GM10266 (cell line): Measurements from ENCODE around the gene NOTCH1.

Experiments used
- DNase-seq: peaks from one replicate; pipeline ENCODE4 v3.0.0; 2012; ENCODE audit errors: extremely low spot score
- TF ChIP-seq, protein P1 (sequence below): IDR thresholded peaks from 2 replicates; pipeline ENCODE4 v1.5.1; 2012; ENCODE audit warnings: mild to moderate bottlenecking, low read depth; ENCODE audit not compliant: control insufficient read depth, insufficient read depth; ENCODE audit errors: missing control alignments

The NOTCH1 gene

DNA sequence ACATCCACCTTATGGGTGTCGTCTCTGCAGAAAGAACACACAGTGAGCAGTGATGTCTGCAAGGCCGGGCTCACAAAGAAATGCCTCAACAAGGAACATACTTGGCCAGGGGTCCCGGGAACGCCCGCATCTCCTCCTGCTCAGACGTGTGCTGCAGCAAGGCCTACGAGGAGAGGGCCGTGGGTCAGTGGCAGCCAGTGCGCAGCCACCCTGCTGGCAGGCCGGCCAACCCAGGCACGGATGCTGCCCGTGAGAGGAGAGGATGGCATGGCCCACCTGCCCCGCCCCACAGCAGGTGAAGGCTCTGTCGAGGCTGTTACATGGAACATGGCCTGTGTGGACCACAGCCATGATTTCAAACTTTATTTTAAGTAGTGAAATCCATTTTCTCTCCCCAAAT lies 82.3 kb downstream of the NOTCH1 start:
- TF ChIP-seq, protein P1, sequence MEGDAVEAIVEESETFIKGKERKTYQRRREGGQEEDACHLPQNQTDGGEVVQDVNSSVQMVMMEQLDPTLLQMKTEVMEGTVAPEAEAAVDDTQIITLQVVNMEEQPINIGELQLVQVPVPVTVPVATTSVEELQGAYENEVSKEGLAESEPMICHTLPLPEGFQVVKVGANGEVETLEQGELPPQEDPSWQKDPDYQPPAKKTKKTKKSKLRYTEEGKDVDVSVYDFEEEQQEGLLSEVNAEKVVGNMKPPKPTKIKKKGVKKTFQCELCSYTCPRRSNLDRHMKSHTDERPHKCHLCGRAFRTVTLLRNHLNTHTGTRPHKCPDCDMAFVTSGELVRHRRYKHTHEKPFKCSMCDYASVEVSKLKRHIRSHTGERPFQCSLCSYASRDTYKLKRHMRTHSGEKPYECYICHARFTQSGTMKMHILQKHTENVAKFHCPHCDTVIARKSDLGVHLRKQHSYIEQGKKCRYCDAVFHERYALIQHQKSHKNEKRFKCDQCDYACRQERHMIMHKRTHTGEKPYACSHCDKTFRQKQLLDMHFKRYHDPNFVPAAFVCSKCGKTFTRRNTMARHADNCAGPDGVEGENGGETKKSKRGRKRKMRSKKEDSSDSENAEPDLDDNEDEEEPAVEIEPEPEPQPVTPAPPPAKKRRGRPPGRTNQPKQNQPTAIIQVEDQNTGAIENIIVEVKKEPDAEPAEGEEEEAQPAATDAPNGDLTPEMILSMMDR: no peak
- no peak for DNase-seq

DNA sequence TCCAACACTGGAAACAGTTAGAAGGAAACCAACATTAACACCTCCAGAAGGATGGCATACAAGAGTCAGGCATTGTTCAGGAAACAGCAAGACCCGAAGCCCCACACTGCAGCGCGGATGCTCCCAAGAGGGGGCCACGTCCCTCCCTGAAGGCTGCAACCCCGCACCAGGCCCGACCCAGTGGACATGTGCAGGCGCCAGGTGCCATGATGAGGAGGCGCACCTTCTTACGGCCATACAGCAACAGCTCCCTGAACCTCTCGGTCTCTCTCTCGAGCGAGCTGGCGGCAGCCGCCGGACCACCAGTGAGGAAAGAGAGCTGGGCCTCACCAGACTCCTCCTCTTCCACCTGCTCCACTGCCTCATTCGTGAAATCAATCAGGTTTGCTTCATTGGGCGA lies 83.2 kb downstream of the NOTCH1 start:
- TF ChIP-seq, protein P1: no peak
- DNase-seq: no peak

DNA sequence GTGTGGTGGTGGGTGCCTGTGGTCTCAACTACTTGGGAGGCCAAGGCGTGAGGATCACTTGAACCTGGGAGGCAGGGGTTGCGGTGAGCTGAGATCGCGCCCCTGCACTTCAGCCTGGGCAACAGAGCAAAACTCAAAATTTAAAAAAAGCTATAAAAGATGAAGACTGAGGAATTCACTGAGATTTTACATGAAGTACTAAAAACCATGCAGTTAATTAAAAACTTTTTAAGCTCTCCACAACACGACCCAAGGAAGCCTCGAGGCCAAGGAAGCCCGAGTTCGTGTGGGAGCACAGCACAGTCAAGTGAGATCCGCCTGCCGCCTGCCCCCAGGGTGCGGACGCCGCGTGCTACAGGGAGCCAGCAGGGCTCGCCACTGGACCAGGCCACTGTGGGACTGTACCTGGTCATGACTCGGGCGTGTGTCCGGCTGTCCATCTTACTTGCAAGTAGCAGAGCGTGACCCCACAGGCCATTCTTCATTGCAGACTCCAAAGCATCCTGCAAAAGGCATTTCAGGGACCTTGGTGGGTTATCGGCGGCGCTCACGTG lies 85.0 kb downstream of the NOTCH1 start:
- TF ChIP-seq, protein P1: no peak
- DNase-seq: no peak

DNA sequence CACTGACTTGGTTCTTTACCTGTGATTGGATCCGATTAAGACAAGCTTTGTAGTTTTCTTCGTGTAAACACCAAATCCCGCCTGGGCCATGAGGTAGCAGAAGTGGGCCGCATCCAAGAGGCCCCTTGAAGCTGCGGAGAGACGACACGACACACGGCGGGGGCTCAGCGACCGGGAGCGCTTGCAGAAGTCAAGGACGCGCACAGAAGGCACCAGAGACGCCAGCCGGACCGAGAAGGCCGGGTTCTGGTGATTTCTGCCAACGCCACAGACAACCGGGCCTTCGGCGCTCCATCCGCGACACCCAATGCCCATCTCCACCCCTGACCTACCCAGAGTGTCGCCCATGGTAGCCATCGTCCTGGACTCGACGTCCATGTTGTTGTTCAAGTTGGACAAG lies 86.4 kb downstream of the NOTCH1 start:
- DNase-seq: no peak
- TF ChIP-seq, protein P1: no peak

DNA sequence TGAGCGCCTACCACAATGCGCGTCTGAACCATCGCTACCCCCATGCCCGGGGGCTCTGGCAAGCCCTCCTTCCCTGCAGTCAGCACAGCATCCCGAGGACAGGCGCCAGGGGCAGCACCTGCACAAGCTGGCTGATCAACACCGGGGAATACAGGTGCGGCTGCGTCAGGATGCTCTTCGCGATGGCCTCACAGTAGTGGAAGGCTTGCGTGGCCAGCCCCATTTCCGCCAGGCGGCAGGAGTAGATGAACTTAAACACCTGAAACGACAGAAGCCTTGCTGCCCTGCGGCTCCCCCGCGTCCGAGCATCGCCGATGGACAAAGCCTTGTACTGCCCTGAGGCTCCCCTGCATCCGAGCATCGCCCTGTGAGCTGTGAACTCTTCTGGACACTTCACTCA lies 88.5 kb downstream of the NOTCH1 start:
- no peak for DNase-seq
- TF ChIP-seq, protein P1: no peak

DNA sequence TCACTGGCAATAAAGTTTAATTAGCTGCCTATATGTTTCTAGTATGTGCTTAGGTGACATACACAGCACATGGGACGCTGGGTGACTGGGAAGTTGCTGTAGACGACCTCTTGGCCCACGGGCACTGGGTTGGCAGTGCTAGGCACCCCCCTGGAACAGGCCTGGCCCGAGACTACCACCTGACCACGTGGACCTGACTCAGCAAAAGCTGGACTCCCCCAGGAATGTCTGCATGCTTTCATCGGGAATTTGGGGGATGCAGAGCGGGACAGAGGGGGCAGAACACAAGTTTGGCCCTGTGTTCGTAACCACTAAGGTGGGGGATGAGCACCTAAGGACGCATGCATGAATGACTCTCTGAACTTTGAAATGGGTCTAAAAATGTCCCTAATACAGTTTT lies 89.6 kb downstream of the NOTCH1 start:
- TF ChIP-seq, protein P1: no peak
- DNase-seq: no peak

DNA sequence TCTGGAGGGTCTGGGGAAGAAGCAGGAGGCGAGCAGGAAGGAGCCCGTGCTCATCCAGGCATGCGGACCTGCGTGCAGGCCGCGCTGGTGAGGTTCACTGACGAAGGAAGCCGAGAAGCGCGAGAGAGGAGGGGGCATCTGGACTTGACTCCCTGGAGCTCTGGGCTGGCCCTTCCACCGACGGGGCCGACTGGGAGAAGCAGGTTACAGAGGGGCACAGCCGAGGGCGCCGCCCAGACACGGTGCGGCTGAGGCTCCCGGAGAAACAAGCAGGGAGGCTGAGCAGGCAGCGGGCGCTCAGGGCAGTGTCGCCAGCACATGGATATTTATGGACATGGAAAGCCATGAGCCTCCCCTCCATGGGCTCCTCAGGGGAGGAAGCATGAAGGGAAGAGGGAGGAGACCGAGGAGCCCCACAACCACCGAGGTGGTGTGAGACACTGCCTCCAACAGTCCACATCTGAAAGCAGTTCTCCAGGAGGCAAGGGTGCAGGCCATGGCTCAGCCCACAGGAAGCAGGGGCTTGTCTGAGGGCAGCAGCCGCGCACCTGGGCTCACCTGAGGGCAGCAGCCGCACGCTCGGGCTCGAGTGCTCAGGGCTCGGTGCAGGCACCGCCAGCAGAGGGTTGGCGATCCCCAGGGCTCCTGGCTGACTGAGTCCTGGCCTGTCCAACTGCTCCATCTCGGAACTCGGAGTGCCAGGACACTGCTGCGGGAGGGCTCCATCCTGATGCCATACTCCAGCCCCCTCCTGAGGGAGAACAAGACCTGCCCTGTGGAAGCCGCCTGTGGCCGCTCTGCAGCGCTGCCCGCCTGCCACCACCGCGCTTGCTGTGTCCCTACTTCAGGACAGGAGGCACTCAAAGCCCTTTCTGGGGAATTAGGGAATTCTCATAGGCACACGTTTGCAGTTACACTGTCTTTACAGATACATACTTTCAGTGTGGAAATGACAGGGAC lies 90.5 kb downstream of the NOTCH1 start:
- DNase-seq: no peak

More for the DNA sequence above, 90.5 kb downstream of the NOTCH1 start:
- TF ChIP-seq, protein P1: no peak
